K562 (cell line): ENCODE measurements around the gene FAM53C. TPM values are rescaled to one million over a fixed set of nuclear protein-coding genes. Genes with fewer than 3 reads are reported as not detected.

Experiments used
- ATAC-seq: fragments of 200-7000 bp; cut with Tn5 transposase; 3 replicates; pipeline ENCODE4 v1.9.1; 2020; ENCODE audit warnings: moderate library complexity
- BruUV-seq: library from RNA; stranded (reverse); fragments of 400-500 nt; replicated peaks from 2 replicates; lab custom pipeline; 2021; lab: Mats Ljungman, UMichigan
- CTCF ChIA-PET: fragments of 300-600 bp; formaldehyde crosslinking; extraction: SDS; loops from one replicate; lab custom pipeline; 2021; ENCODE audit warnings: low intra/inter-chr PET ratio; lab: Yijun Ruan, JAX
- POLR2A ChIA-PET: fragments of 300-600, 350-650 bp; sonication (Branson Sonifier 250); formaldehyde crosslinking; extraction: SDS; loops from one replicate; lab custom pipeline; 2021; ENCODE audit warnings: antibody characterized with exemption, inconsistent platforms; lab: Yijun Ruan, JAX
- DNase-seq, 4 experiments: peaks; one replicate each; pipeline versions ENCODE4 v3.0.0 to v3.0.0-alpha.2; 2011 to 2018; ENCODE audit warnings: low spot score in 3 of 4, mixed read lengths in 3 of 4; ENCODE audit errors: extremely low read depth in 1 of 4
- FAIRE-seq: peaks from 2 replicates; lab custom pipeline; 2011; peaks lifted over from hg19 to GRCh38; lab: Jason Lieb, UNC
- H2AFZ ChIP-seq: 2 replicates; pipeline ENCODE4 v1.6.0; 2011; ENCODE audit warnings: low read depth, low read length, control low read depth, inconsistent platforms
- H3K27ac ChIP-seq: fragments of 200-600 bp; 3 replicates; pipeline ENCODE4 v1.8.0; 2011; ENCODE audit warnings: low read depth, mild to moderate bottlenecking, control low read depth, inconsistent platforms, low read length, moderate library complexity, mixed read lengths; ENCODE audit errors: extremely low read depth
- H3K27me3 ChIP-seq, 2 experiments: fragments of 300-600 bp in 1 of 2; 2 replicates in 1 of 2; 3 replicates in 1 of 2; pipeline versions ENCODE4 v1.6.0 to v1.8.0; 2011; ENCODE audit warnings: inconsistent platforms in 2 of 2, low read length in 2 of 2, mild to moderate bottlenecking in 1 of 2, mixed read lengths in 1 of 2, moderate library complexity in 1 of 2; ENCODE audit not compliant: control insufficient read depth in 2 of 2, insufficient read depth in 2 of 2
- H3K36me3 ChIP-seq: fragments of 300-600 bp; 3 replicates; pipeline ENCODE4 v1.8.0; 2011; ENCODE audit warnings: mild to moderate bottlenecking, low read length, inconsistent platforms; ENCODE audit not compliant: control insufficient read depth, insufficient read depth
- H3K4me1 ChIP-seq, 2 experiments: fragments of 200-600 bp in 1 of 2; replicated peaks in 1 of 2; 2 replicates in 1 of 2; 3 replicates in 1 of 2; pipeline versions ENCODE4 v1.5.1 to v1.8.0; 2011; ENCODE audit warnings: inconsistent platforms in 2 of 2, low read length in 2 of 2, mild to moderate bottlenecking in 1 of 2, mixed read lengths in 1 of 2, moderate library complexity in 1 of 2; ENCODE audit not compliant: control insufficient read depth in 2 of 2, insufficient read depth in 2 of 2
- H3K4me2 ChIP-seq: 2 replicates; pipeline ENCODE4 v1.6.1; 2011; ENCODE audit warnings: low read length, control low read depth, inconsistent platforms, mixed read lengths; ENCODE audit not compliant: insufficient read depth
- H3K4me3 ChIP-seq: fragments of 200-600 bp; sonication (generic), shearing (Covaris generic); 2 replicates; pipeline ENCODE4 v1.5.1; 2016; ENCODE audit warnings: control low read depth, inconsistent platforms
- H3K79me2 ChIP-seq: fragments of 200-600 bp; 3 replicates; pipeline ENCODE4 v1.8.0; 2011; ENCODE audit warnings: low read length, inconsistent platforms; ENCODE audit not compliant: control insufficient read depth, insufficient read depth
- H3K9ac ChIP-seq, 2 experiments: 2 replicates each; pipeline versions ENCODE4 v1.6.0 to v1.6.1; 2011; ENCODE audit warnings: low read depth in 2 of 2, low read length in 2 of 2, control low read depth in 1 of 2, inconsistent platforms in 1 of 2, mild to moderate bottlenecking in 1 of 2, mixed read lengths in 1 of 2; ENCODE audit not compliant: insufficient read depth in 1 of 2
- H3K9me1 ChIP-seq: one replicate; pipeline ENCODE4 v1.6.0; 2011; ENCODE audit warnings: inconsistent platforms, mild to moderate bottlenecking, low read length, moderate library complexity; ENCODE audit not compliant: control insufficient read depth, insufficient read depth
- H3K9me3 ChIP-seq: replicated peaks from 2 replicates; pipeline ENCODE4 v1.5.1; 2011; ENCODE audit warnings: low read depth, low read length, inconsistent platforms; ENCODE audit not compliant: control insufficient read depth, insufficient read depth
- H4K20me1 ChIP-seq: replicated peaks from 2 replicates; pipeline ENCODE4 v1.6.1; 2011; ENCODE audit warnings: low read length, inconsistent platforms, mixed read lengths; ENCODE audit not compliant: control insufficient read depth, insufficient read depth
- FOXP1 ChIP-seq: sonication (generic); formaldehyde crosslinking; IDR thresholded peaks from 2 replicates; pipeline ENCODE4 v1.8.0; 2022; ENCODE audit warnings: mild to moderate bottlenecking, missing genetic modification reagents
- HLTF ChIP-seq: fragments of 450-650 bp; IDR thresholded peaks from 2 replicates; pipeline ENCODE4 v1.6.1; 2016
- MEIS2 ChIP-seq: fragments of 450-650 bp; IDR thresholded peaks from 2 replicates; pipeline ENCODE4 v1.6.1; 2014; ENCODE audit warnings: mild to moderate bottlenecking; ENCODE audit not compliant: partially characterized antibody
- POLR2AphosphoS2 ChIP-seq: IDR thresholded peaks from 2 replicates; pipeline ENCODE4 v1.6.1; 2012; ENCODE audit warnings: low read length, improper control_type of control experiment
- POLR2G ChIP-seq: fragments of 200-400 bp; formaldehyde crosslinking; IDR thresholded peaks from 2 replicates; pipeline ENCODE4 v1.6.1; 2017; ENCODE audit warnings: low read depth, mild to moderate bottlenecking, antibody characterized with exemption, low read length, moderate library complexity
- RBFOX2 ChIP-seq: fragments of 200-400 bp; formaldehyde crosslinking; IDR thresholded peaks from 2 replicates; pipeline ENCODE4 v1.6.1; 2017; ENCODE audit warnings: low read depth, mild to moderate bottlenecking, low read length, moderate library complexity
- RFX1 ChIP-seq: fragments of 450-650 bp; IDR thresholded peaks from 2 replicates; pipeline ENCODE4 v1.6.1; 2016; ENCODE audit warnings: mild to moderate bottlenecking, moderate library complexity
- SMARCA4 ChIP-seq: fragments of 450-650 bp; IDR thresholded peaks from 2 replicates; pipeline ENCODE4 v1.6.1; 2016
- ZNF57 ChIP-seq: fragments of 450-650 bp; formaldehyde crosslinking; IDR thresholded peaks from 2 replicates; pipeline ENCODE4 v1.4.0; 2020; ENCODE audit warnings: mild to moderate bottlenecking, moderate library complexity
- ZNF589 ChIP-seq: fragments of 200-800 bp; sonication (Bioruptor generic); IDR thresholded peaks from 2 replicates; pipeline ENCODE4 v1.6.1; 2016; ENCODE audit warnings: low read depth, missing genetic modification characterization, missing compliant biosample characterization
- ZNF696 ChIP-seq: fragments of 250-450 bp; sonication (Bioruptor Pico); conservative IDR thresholded peaks from 2 replicates; pipeline ENCODE4 v1.4.0; 2020; ENCODE audit warnings: mild to moderate bottlenecking, moderate library complexity
- ZNF766 ChIP-seq: fragments of 200-800 bp; sonication (Bioruptor generic); conservative IDR thresholded peaks from 2 replicates; pipeline ENCODE4 v1.6.1; 2016; ENCODE audit warnings: missing genetic modification characterization, missing compliant biosample characterization
- WGBS: fragments of 100-300 bp; shearing (Covaris generic); methylation state at CpG from one replicate; pipeline ENCODE4 v1.1.6; 2016; ENCODE audit warnings: low coverage, mixed read lengths; ENCODE audit not compliant: insufficient coverage; ENCODE audit errors: missing lambda C conversion rate; 5-methylcytosine and 5-hydroxymethylcytosine counted together
- in situ Hi-C: fragments of 300-500 bp; cut with MboI; formaldehyde crosslinking; loops from 4 replicates; pipeline ENCODE4 v1.15.0; 2018; ENCODE audit warnings: inconsistent platforms, mixed read lengths
- intact Hi-C: fragments of 100-400 bp; cut with micrococcal nuclease; formaldehyde crosslinking; loops from 2 replicates; pipeline ENCODE4 v1.14.2; 2022
- polyA plus RNA-seq, 8 experiments: library from polyadenylated mRNA; depleted of rRNA in 4 of 8; stranded (reverse) in 5 of 8; unstranded in 3 of 8; fragments of >200 nt; fragmentation: Nextera tagmentation in 2 of 8; fragmentation: Illumina TruSeq in 1 of 8; extraction: Ambion mirVana in 2 of 8; extraction: Trizol in 1 of 8; gene quantifications; 2 replicates each; pipeline versions ENCODE4 v1.2.1 to v1.2.3, GENCODE V29; 2011 to 2014; ENCODE audit warnings: inconsistent platforms in 1 of 8, missing spikeins in 1 of 8
- total RNA-seq, 7 experiments: library from RNA; depleted of rRNA in 6 of 7; stranded (reverse); fragments of >200 nt in 6 of 7; fragmentation: Illumina TruSeq in 2 of 7; extraction: Trizol in 2 of 7; gene quantifications; 2 replicates each; pipeline versions ENCODE4 v1.2.1 to v1.2.3, GENCODE V29; 2011 to 2021; ENCODE audit warnings: low replicate concordance in 1 of 7
- TF ChIP-seq, protein P1 (sequence below), 3 experiments: fragments of 200-800 bp in 1 of 3; fragments of 250-450 bp in 1 of 3; fragments of 450-650 bp in 1 of 3; sonication (Bioruptor Pico) in 1 of 3; sonication (Bioruptor generic) in 1 of 3; formaldehyde crosslinking in 1 of 3; IDR thresholded peaks; 2 replicates each; pipeline versions ENCODE4 v1.6.1 to v1.8.0; 2016 to 2022; ENCODE audit warnings: mild to moderate bottlenecking in 2 of 3, missing genetic modification characterization in 2 of 3, missing compliant biosample characterization in 1 of 3, moderate library complexity in 1 of 3
- TF ChIP-seq, protein P2 (sequence below): fragments of 250-450 bp; sonication (Bioruptor Pico); IDR thresholded peaks from 2 replicates; pipeline ENCODE4 v1.5.0; 2021
- TF ChIP-seq, protein P3 (sequence below), 2 experiments: fragments of 450-650 bp; conservative IDR thresholded peaks; 2 replicates each; pipeline ENCODE4 v1.6.1; 2017; ENCODE audit warnings: mild to moderate bottlenecking in 2 of 2, moderate library complexity in 2 of 2

FAM53C gene
- total and polyA plus RNA-seq, 9 of the 15 experiments (the other 6 are each of a cell fraction or from before 2014, with no cell fraction given), result 9.7 to 38.5 (median 25.2) TPM

DNA sequence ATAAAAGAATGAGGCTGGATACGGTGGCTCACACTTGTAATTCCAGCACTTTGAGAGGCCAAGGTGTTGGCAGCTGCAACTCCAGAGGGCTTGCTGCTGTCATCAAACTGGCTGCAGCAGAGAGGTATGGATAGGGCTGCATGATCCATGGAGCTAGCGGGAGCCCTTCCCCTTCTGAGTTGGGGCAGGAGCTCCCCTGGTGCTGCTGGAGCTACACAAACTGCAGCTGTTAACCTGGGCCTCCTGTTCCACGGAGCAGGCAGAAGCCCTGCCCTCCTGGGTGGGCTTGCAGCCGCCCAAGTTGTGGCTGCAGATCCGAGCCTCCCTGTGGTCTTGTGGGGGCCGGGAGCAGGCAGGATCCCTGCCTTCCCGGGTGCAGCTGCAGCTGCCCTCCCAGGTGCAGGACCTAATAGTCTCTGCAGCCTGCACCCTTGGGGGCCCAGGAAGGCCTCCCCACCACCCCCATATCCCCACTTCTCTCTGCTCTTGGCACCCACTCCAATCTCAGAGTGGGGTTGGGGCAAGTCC, 22.3 kb upstream of the FAM53C start:
- no peaks in the 10 kb centered on the region for H4K20me1 ChIP-seq

More for the DNA sequence above, 22.3 kb upstream of the FAM53C start:
- H3K36me3 ChIP-seq, result peaks cover 31% of the 10 kb centered on the region; the same call in 1 of the 3 replicates
- POLR2A ChIA-PET, result interaction anchor here (0.6 to 6.8 kb wide), 5 partner anchors 10 to 607 kb away, joined by 3 to 31 read pairs (median 3); partner anchors contain the start of genes CDC25C and FAM53C
- H3K4me2 ChIP-seq, result no peak overlapping the region
- H3K27me3 ChIP-seq, result no peaks in the 10 kb centered on the region
- WGBS, result 70% methylated on average over 7 of the region's 7 CpGs
- H3K79me2 ChIP-seq, result no peaks in the 10 kb centered on the region
- no peak overlapping the region for H3K4me3 ChIP-seq
- FAIRE-seq (no peak), DNase-seq (no peak), ATAC-seq (no peak)
- in situ Hi-C loops (no loop called here), intact Hi-C loops (no loop called here)
- H3K9ac ChIP-seq, result peak overlapping the region in 1 of 2 experiments; percentile 26; a peak in 1 of 4 replicates
- no peaks in the 10 kb centered on the region for H3K4me1 ChIP-seq
- no TSS peak for BruUV-seq
- no peaks in the 10 kb centered on the region for H3K9me1 ChIP-seq
- CTCF ChIA-PET, result no interaction called here
- H3K9me3 ChIP-seq, result no peaks in the 10 kb centered on the region
- no peak overlapping the region for H2AFZ ChIP-seq
- TF ChIP-seq MEIS2 (no peak), POLR2G (peak; percentile 36; the same call in 1 of the 2 replicates), SMARCA4 (no peak), ZNF57 (no peak), POLR2AphosphoS2 (no peak), ZNF766 (no peak), FOXP1 (CRISPR knock-in tag) (no peak), RBFOX2 (peak; percentile 37; the same call in 1 of the 2 replicates), RFX1 (no peak), ZNF696 (no peak), ZNF589 (CRISPR knock-in tag) (no peak), HLTF (no peak)
- TF ChIP-seq, protein P1, sequence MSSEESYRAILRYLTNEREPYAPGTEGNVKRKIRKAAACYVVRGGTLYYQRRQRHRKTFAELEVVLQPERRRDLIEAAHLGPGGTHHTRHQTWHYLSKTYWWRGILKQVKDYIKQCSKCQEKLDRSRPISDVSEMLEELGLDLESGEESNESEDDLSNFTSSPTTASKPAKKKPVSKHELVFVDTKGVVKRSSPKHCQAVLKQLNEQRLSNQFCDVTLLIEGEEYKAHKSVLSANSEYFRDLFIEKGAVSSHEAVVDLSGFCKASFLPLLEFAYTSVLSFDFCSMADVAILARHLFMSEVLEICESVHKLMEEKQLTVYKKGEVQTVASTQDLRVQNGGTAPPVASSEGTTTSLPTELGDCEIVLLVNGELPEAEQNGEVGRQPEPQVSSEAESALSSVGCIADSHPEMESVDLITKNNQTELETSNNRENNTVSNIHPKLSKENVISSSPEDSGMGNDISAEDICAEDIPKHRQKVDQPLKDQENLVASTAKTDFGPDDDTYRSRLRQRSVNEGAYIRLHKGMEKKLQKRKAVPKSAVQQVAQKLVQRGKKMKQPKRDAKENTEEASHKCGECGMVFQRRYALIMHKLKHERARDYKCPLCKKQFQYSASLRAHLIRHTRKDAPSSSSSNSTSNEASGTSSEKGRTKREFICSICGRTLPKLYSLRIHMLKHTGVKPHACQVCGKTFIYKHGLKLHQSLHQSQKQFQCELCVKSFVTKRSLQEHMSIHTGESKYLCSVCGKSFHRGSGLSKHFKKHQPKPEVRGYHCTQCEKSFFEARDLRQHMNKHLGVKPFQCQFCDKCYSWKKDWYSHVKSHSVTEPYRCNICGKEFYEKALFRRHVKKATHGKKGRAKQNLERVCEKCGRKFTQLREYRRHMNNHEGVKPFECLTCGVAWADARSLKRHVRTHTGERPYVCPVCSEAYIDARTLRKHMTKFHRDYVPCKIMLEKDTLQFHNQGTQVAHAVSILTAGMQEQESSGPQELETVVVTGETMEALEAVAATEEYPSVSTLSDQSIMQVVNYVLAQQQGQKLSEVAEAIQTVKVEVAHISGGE (CRISPR knock-in tag; IDR thresholded peaks at IDR 0.05), result no peak
- TF ChIP-seq, protein P2, sequence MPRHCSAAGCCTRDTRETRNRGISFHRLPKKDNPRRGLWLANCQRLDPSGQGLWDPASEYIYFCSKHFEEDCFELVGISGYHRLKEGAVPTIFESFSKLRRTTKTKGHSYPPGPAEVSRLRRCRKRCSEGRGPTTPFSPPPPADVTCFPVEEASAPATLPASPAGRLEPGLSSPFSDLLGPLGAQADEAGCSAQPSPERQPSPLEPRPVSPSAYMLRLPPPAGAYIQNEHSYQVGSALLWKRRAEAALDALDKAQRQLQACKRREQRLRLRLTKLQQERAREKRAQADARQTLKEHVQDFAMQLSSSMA (CRISPR knock-in tag), result no peak
- TF ChIP-seq, protein P3, sequence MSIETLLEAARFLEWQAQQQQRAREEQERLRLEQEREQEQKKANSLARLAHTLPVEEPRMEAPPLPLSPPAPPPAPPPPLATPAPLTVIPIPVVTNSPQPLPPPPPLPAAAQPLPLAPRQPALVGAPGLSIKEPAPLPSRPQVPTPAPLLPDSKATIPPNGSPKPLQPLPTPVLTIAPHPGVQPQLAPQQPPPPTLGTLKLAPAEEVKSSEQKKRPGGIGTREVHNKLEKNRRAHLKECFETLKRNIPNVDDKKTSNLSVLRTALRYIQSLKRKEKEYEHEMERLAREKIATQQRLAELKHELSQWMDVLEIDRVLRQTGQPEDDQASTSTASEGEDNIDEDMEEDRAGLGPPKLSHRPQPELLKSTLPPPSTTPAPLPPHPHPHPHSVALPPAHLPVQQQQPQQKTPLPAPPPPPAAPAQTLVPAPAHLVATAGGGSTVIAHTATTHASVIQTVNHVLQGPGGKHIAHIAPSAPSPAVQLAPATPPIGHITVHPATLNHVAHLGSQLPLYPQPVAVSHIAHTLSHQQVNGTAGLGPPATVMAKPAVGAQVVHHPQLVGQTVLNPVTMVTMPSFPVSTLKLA (conservative IDR thresholded peaks at IDR 0.05), result no peak
- no peak overlapping the region for H3K27ac ChIP-seq
